ENCODE measurements around the gene MMP14.

DNA sequence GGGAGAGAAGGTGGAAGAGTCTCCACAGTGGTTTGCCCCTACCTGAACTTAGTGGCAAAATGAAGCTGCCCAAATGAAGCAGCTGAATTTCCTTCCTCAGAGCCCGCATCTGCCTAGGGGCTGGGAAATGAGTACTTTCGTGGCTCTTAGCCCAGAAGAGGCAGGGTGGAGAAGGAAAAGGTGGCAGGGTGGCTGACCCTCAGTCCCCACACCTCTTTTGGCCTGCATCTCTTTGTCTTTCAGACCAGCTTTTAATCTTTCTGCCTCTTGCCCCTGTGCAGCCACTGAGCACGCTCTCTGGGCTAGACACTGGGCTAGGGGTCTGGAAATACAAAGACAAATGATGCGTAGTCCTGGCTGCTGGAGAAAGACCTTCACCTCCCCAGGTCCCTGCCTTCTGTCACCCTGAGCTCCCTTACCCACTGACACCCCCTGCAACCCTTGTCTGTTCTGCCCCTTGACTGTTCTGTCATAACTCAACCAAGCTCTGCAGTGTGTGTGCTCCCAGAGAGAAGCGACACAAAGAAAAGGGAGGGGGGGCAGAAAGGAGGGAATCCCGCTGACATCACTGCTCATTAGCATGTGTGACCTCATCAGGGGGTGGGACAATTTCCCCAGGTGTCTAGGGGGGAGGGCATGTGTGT, 46.3 kb downstream of the MMP14 start:
- TF ChIP-seq POLR2A (IDR thresholded peaks at IDR 0.05; ENCODE audit: low read length), result no peak
- no peak for TF ChIP-seq GATA1 (IDR thresholded peaks at IDR 0.05; ENCODE audit: low read depth, low read length)

Measured in erythroblast (primary cell).